ENCODE results near the gene RTTN.

DNA sequence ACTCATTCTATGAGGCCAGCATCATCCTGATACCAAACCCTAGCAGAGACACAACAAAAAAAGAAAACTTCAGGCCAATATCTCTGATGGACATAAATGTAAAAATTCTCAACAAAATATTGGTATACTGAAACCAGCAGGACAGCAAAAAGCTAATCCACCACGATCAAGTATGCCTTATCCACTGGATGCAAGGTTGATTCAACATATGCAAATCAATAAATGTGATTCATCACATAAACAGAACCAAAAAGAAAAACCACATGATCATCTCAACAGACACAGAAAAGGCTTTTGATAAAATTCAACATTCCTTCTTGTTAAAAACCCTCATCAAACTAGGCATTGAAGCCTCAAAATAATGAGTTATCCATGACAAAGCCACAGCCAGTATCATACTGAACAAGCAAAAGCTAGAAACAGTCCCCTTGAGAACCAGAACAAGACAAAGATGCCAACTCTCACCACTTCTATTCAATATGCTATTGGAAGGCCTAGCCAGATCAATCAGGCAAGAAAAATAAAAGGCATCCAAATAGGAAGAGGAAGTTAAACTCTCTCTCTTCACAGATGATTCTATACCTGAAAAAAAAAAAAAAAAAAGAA, 45.3 kb downstream of the RTTN start:
- TF ChIP-seq, protein P1, sequence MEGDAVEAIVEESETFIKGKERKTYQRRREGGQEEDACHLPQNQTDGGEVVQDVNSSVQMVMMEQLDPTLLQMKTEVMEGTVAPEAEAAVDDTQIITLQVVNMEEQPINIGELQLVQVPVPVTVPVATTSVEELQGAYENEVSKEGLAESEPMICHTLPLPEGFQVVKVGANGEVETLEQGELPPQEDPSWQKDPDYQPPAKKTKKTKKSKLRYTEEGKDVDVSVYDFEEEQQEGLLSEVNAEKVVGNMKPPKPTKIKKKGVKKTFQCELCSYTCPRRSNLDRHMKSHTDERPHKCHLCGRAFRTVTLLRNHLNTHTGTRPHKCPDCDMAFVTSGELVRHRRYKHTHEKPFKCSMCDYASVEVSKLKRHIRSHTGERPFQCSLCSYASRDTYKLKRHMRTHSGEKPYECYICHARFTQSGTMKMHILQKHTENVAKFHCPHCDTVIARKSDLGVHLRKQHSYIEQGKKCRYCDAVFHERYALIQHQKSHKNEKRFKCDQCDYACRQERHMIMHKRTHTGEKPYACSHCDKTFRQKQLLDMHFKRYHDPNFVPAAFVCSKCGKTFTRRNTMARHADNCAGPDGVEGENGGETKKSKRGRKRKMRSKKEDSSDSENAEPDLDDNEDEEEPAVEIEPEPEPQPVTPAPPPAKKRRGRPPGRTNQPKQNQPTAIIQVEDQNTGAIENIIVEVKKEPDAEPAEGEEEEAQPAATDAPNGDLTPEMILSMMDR (IDR thresholded peaks at IDR 0.05): no peak
- TF ChIP-seq POLR2A (IDR thresholded peaks at IDR 0.05): no peak

Measured in testis (tissue), 2 donors.